ENCODE results near the gene GAK.

DNA sequence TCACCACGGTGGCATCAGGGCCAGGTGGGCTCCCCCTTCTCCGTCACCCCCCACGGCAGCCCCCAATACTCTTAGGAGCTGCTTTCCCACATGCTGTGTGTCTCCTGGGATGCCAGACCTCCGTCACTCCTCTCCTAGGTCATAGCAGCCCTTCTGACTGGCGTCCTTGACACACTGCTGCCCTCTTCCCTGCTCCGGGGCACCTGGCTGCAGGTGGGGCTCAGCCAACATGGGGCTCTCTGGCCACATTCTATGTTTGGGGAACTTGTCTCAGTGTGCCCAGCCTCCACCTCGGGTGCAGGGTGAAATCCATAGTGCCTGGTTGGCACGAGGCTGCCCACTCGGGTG, 14.0 kb upstream of the GAK start:
- TF ChIP-seq, protein P1, sequence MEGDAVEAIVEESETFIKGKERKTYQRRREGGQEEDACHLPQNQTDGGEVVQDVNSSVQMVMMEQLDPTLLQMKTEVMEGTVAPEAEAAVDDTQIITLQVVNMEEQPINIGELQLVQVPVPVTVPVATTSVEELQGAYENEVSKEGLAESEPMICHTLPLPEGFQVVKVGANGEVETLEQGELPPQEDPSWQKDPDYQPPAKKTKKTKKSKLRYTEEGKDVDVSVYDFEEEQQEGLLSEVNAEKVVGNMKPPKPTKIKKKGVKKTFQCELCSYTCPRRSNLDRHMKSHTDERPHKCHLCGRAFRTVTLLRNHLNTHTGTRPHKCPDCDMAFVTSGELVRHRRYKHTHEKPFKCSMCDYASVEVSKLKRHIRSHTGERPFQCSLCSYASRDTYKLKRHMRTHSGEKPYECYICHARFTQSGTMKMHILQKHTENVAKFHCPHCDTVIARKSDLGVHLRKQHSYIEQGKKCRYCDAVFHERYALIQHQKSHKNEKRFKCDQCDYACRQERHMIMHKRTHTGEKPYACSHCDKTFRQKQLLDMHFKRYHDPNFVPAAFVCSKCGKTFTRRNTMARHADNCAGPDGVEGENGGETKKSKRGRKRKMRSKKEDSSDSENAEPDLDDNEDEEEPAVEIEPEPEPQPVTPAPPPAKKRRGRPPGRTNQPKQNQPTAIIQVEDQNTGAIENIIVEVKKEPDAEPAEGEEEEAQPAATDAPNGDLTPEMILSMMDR (optimal IDR thresholded peaks at IDR 0.05 in 1 of 3, IDR thresholded peaks at IDR 0.05 in 1 of 3, conservative IDR thresholded peaks at IDR 0.05 in 1 of 3; ENCODE audit: extremely low read depth in 1 of 3, insufficient read depth in 2 of 3, low read length in 3 of 3) = no peak
- no peak for TF ChIP-seq EZH2 (IDR thresholded peaks at IDR 0.05; ENCODE audit: low read length)

Data from keratinocyte (primary cell).